Measurements from ENCODE around the gene LEF1.

DNA sequence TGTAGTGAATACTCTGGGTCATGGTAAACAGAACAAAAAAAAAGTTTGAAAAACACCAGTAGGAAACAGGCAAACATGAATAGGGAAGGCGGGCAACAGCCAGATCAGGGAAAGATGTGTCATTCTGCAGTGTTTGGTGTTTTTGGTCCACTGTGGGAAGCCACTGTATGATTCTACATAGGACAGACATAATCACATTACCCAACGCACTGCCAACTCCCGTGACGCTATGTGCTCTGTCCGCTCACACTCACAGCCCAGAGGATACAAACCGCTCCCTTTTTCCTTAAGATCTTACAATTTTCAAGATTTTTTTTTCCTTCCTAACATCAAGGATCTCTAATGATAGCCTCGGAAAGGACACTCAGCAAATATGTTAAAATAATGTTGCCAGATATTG lies 119.7 kb downstream of the LEF1 start:
- TF ChIP-seq, protein P1, sequence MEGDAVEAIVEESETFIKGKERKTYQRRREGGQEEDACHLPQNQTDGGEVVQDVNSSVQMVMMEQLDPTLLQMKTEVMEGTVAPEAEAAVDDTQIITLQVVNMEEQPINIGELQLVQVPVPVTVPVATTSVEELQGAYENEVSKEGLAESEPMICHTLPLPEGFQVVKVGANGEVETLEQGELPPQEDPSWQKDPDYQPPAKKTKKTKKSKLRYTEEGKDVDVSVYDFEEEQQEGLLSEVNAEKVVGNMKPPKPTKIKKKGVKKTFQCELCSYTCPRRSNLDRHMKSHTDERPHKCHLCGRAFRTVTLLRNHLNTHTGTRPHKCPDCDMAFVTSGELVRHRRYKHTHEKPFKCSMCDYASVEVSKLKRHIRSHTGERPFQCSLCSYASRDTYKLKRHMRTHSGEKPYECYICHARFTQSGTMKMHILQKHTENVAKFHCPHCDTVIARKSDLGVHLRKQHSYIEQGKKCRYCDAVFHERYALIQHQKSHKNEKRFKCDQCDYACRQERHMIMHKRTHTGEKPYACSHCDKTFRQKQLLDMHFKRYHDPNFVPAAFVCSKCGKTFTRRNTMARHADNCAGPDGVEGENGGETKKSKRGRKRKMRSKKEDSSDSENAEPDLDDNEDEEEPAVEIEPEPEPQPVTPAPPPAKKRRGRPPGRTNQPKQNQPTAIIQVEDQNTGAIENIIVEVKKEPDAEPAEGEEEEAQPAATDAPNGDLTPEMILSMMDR (IDR thresholded peaks at IDR 0.05), result no peak
- TF ChIP-seq POLR2AphosphoS5 (IDR thresholded peaks at IDR 0.05; ENCODE audit: low read depth, low read length) (no peak), SIN3A (IDR thresholded peaks at IDR 0.05; ENCODE audit: borderline replicate concordance, insufficient read depth, low read depth, low read length) (no peak), TCF7L2 (IDR thresholded peaks at IDR 0.05; ENCODE audit: low read depth, low read length) (no peak)
- TF ChIP-seq, protein P2, sequence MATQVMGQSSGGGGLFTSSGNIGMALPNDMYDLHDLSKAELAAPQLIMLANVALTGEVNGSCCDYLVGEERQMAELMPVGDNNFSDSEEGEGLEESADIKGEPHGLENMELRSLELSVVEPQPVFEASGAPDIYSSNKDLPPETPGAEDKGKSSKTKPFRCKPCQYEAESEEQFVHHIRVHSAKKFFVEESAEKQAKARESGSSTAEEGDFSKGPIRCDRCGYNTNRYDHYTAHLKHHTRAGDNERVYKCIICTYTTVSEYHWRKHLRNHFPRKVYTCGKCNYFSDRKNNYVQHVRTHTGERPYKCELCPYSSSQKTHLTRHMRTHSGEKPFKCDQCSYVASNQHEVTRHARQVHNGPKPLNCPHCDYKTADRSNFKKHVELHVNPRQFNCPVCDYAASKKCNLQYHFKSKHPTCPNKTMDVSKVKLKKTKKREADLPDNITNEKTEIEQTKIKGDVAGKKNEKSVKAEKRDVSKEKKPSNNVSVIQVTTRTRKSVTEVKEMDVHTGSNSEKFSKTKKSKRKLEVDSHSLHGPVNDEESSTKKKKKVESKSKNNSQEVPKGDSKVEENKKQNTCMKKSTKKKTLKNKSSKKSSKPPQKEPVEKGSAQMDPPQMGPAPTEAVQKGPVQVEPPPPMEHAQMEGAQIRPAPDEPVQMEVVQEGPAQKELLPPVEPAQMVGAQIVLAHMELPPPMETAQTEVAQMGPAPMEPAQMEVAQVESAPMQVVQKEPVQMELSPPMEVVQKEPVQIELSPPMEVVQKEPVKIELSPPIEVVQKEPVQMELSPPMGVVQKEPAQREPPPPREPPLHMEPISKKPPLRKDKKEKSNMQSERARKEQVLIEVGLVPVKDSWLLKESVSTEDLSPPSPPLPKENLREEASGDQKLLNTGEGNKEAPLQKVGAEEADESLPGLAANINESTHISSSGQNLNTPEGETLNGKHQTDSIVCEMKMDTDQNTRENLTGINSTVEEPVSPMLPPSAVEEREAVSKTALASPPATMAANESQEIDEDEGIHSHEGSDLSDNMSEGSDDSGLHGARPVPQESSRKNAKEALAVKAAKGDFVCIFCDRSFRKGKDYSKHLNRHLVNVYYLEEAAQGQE (IDR thresholded peaks at IDR 0.05; ENCODE audit: insufficient read depth in 1 of 2, low read depth in 2 of 2, low read length in 1 of 2), result no peak
